HG02973 (cell line): ENCODE results near the gene RAPGEF2.
"Not testable (repeated sequence)": the region's sequence is repeated elsewhere in the genome, so short reads cannot be mapped to it uniquely, and the experiment has no call there.

Source experiments
- ATAC-seq: cut with Tn5 transposase; IDR thresholded peaks from one replicate; pipeline ENCODE4 v1.9.1; 2021; ENCODE audit warnings: moderate library complexity; ENCODE audit not compliant: unreplicated experiment

RAPGEF2 gene

GRCh38 chr4:159237975-159238374, 135.1 kb downstream of the RAPGEF2 start:
- no peak for ATAC-seq

GRCh38 chr4:159238631-159239030, 135.8 kb downstream of the RAPGEF2 start:
- no peak for ATAC-seq

- ATAC-seq, result no peak
Observed at GRCh38 chr4:159239629-159240028, 136.8 kb downstream of the RAPGEF2 start.

- ATAC-seq, result no peak
Observed at GRCh38 chr4:159240046-159240445, 137.2 kb downstream of the RAPGEF2 start.

- no peak for ATAC-seq
Observed at GRCh38 chr4:159240687-159241086, 137.8 kb downstream of the RAPGEF2 start.

- no peak for ATAC-seq
Observed at GRCh38 chr4:159242427-159242826, 139.5 kb downstream of the RAPGEF2 start.

- no peak for ATAC-seq
Observed at GRCh38 chr4:159248384-159249178, 145.7 kb downstream of the RAPGEF2 start.

- no peak for ATAC-seq
Observed at GRCh38 chr4:159250751-159251325, 148.0 kb downstream of the RAPGEF2 start.

GRCh38 chr4:159251580-159251979, 148.7 kb downstream of the RAPGEF2 start:
- not testable (repeated sequence) for ATAC-seq

GRCh38 chr4:159252491-159252890, 149.6 kb downstream of the RAPGEF2 start:
- no peak for ATAC-seq

GRCh38 chr4:159256037-159256436, 153.2 kb downstream of the RAPGEF2 start:
- no peak for ATAC-seq

GRCh38 chr4:159258889-159259560, 156.1 kb downstream of the RAPGEF2 start:
- no peak for ATAC-seq

- ATAC-seq, result no peak
Observed at GRCh38 chr4:159264057-159264456, 161.2 kb downstream of the RAPGEF2 start.

- ATAC-seq, result no peak
Observed at GRCh38 chr4:159266981-159267868, 164.3 kb downstream of the RAPGEF2 start.

GRCh38 chr4:159267869-159268285, 165.0 kb downstream of the RAPGEF2 start:
- no peak for ATAC-seq

GRCh38 chr4:159268607-159269006, 165.7 kb downstream of the RAPGEF2 start:
- no peak for ATAC-seq

- no peak for ATAC-seq
Observed at GRCh38 chr4:159269116-159269515, 166.2 kb downstream of the RAPGEF2 start.

GRCh38 chr4:159269956-159270355, 167.1 kb downstream of the RAPGEF2 start:
- ATAC-seq, result no peak

- no peak for ATAC-seq
Observed at GRCh38 chr4:159271856-159272255, 169.0 kb downstream of the RAPGEF2 start.

- no peak for ATAC-seq
Observed at GRCh38 chr4:159272273-159273140, 169.6 kb downstream of the RAPGEF2 start.
